K562 (cell line): ENCODE measurements around the gene ENTREP3. TPM values are rescaled to one million over a fixed set of nuclear protein-coding genes. Genes with fewer than 3 reads are reported as not detected.
A peak's percentile ranks its signal among the peaks of the same experiment; 100 is the strongest.

Experiments
- AFF1 ChIP-seq, 2 experiments: fragments of 450-650 bp; IDR thresholded peaks; 2 replicates each; pipeline ENCODE4 v1.6.1; 2018; ENCODE audit warnings: mild to moderate bottlenecking in 2 of 2, low read depth in 1 of 2; ENCODE audit not compliant: partially characterized antibody in 2 of 2
- FOXM1 ChIP-seq, 2 experiments: fragments of 450-650 bp in 1 of 2; sonication (generic) in 1 of 2; formaldehyde crosslinking in 1 of 2; IDR thresholded peaks; 2 replicates each; pipeline versions ENCODE4 v1.6.1 to v1.9.0; 2017 to 2022; ENCODE audit warnings: low read depth in 2 of 2, mild to moderate bottlenecking in 2 of 2, missing genetic modification reagents in 1 of 2, moderate library complexity in 1 of 2
- LCOR ChIP-seq: sonication (generic); formaldehyde crosslinking; IDR thresholded peaks from 2 replicates; pipeline ENCODE4 v1.8.0; 2022; ENCODE audit warnings: mild to moderate bottlenecking, missing genetic modification reagents
- POLR2A ChIP-seq: fragments of 450-650 bp; conservative IDR thresholded peaks from 2 replicates; pipeline ENCODE4 v1.6.1; 2016
- RREB1 ChIP-seq: fragments of 250-450 bp; sonication (Bioruptor Pico); IDR thresholded peaks from 2 replicates; pipeline ENCODE4 v1.4.0; 2020
- SP1 ChIP-seq: sonication (generic); formaldehyde crosslinking; IDR thresholded peaks from 2 replicates; pipeline ENCODE4 v1.8.1; 2022; ENCODE audit warnings: mild to moderate bottlenecking, missing genetic modification reagents
- SREBF2 ChIP-seq: sonication (generic); formaldehyde crosslinking; IDR thresholded peaks from 2 replicates; pipeline ENCODE4 v1.4.0; 2020; ENCODE audit warnings: mild to moderate bottlenecking, missing genetic modification reagents
- ZKSCAN8 ChIP-seq: fragments of 200-800 bp; sonication (Bioruptor generic); IDR thresholded peaks from 2 replicates; pipeline ENCODE4 v1.6.1; 2016; ENCODE audit warnings: missing genetic modification characterization, missing compliant biosample characterization
- ZMIZ1 ChIP-seq, 2 experiments: fragments of 150-350 bp in 1 of 2; IDR thresholded peaks; 2 replicates each; pipeline ENCODE4 v1.6.1; 2012 to 2016; ENCODE audit warnings: low read depth in 2 of 2, low read length in 2 of 2, mild to moderate bottlenecking in 1 of 2, moderate library complexity in 1 of 2
- ZNF23 ChIP-seq: fragments of 250-450 bp; sonication (Bioruptor Pico); IDR thresholded peaks from 2 replicates; pipeline ENCODE4 v1.4.0; 2020; ENCODE audit warnings: mild to moderate bottlenecking
- polyA plus RNA-seq, 8 experiments: library from polyadenylated mRNA; depleted of rRNA in 4 of 8; stranded (reverse) in 5 of 8; unstranded in 3 of 8; fragments of >200 nt; fragmentation: Nextera tagmentation in 2 of 8; fragmentation: Illumina TruSeq in 1 of 8; extraction: Ambion mirVana in 2 of 8; extraction: Trizol in 1 of 8; gene quantifications; 2 replicates each; pipeline versions ENCODE4 v1.2.1 to v1.2.3, GENCODE V29; 2011 to 2014; ENCODE audit warnings: inconsistent platforms in 1 of 8, missing spikeins in 1 of 8
- total RNA-seq, 7 experiments: library from RNA; depleted of rRNA in 6 of 7; stranded (reverse); fragments of >200 nt in 6 of 7; fragmentation: Illumina TruSeq in 2 of 7; extraction: Trizol in 2 of 7; gene quantifications; 2 replicates each; pipeline versions ENCODE4 v1.2.1 to v1.2.3, GENCODE V29; 2011 to 2021; ENCODE audit warnings: low replicate concordance in 1 of 7

Gene ENTREP3
- total and polyA plus RNA-seq, 9 of the 15 experiments (the other 6 are each of a cell fraction or from before 2014, with no cell fraction given): 1.9 to 41.8 (median 5.9) TPM

DNA sequence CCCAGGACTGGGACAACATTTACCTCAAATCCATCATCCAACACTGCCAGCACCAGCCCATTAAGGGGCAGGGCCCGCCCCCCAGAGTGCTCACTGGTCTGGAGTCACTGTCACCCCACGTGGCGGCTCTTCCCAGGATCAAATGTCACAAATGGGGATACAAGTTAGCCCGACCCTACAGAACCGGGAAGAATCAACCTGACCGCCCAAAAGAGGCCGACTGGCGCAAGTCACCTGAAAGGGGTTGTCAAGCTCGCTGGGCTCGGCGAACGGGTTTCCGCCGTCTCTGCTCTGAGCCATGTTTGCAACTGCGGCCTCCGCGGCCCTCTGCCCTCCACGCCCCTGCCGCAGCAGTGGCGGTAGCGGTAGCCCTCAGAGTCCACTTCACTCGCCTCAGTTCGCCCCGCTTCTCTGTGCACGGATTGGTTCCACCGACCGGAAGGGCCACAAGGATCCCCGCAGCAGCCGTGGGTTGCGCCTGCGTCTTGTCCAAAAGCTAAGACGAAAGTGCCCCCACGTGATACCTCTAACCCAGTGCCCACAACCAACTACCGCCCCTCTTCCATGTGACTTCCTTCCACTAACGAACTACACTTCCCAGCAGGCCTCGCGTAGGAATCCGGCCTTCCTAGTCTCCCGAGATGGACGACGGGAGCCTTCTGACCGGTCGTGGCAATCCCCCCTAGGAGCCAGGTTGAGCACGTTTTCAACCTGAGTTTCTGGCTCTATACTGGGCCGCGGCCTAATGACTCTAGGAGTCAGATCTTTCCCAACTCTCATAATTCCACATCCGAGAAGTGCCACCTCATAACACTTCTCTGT is 6.8 kb upstream of the ENTREP3 start, which contains the start of gene SCAMP3 (continued):
- TF ChIP-seq RREB1 (CRISPR knock-in tag) (peak; percentile 40; the same call in 1 of the 2 replicates), ZKSCAN8 (CRISPR knock-in tag) (no peak), LCOR (CRISPR knock-in tag) (peak; percentile 86; the same call in 1 of the 2 replicates), ZMIZ1 (IDR thresholded peaks at IDR 0.05; ENCODE audit: low read depth in 2 of 2, low read length in 2 of 2) (no peak), SP1 (peak; percentile 77), ZNF23 (peak; percentile 79; the same call in 1 of the 2 replicates), FOXM1 (IDR thresholded peaks at IDR 0.05; ENCODE audit: low read depth) (no peak), FOXM1 (CRISPR knock-in tag; IDR thresholded peaks at IDR 0.05; ENCODE audit: low read depth) (no peak), POLR2A (peak; percentile 93), SREBF2 (no peak), AFF1 (IDR thresholded peaks at IDR 0.05; ENCODE audit: low read depth in 1 of 2, partially characterized antibody in 2 of 2) (peak in 1 of 2 experiments; percentile 95)
